Lung (tissue), 12 donors: Measurements from ENCODE around the gene ASPRV1. TPM values are rescaled to one million over a fixed set of nuclear protein-coding genes. Genes with fewer than 3 reads are reported as not detected.

ENCODE experiments used
- ATAC-seq: fragments of 200-7000 bp; cut with Tn5 transposase; one replicate; pipeline ENCODE4 v1.9.1; 2020; ENCODE audit warnings: moderate number of reproducible peaks; ENCODE audit not compliant: insufficient read depth, low FRiP score
- DNase-seq, 3 donors: peaks; one replicate each; pipeline ENCODE4 v3.0.0-alpha.2; 2013 to 2017
- H3K27ac ChIP-seq, 2 donors: one replicate each; pipeline ENCODE4 v1.5.1; 2013; ENCODE audit warnings: mild to moderate bottlenecking in 2 of 2, moderate library complexity in 2 of 2, control low read depth in 1 of 2, inconsistent platforms in 1 of 2, low read depth in 1 of 2, low read length in 1 of 2
- H3K27me3 ChIP-seq, 3 donors: one replicate each; pipeline ENCODE4 v1.5.1; 2013; ENCODE audit warnings: low read length in 2 of 3; ENCODE audit not compliant: control insufficient read depth in 3 of 3, insufficient read depth in 3 of 3
- H3K36me3 ChIP-seq, 4 donors: one replicate each; pipeline ENCODE4 v1.5.1; 2013; ENCODE audit warnings: low read length in 4 of 4, mild to moderate bottlenecking in 1 of 4, moderate library complexity in 1 of 4; ENCODE audit not compliant: control insufficient read depth in 4 of 4, insufficient read depth in 4 of 4
- H3K4me1 ChIP-seq, 5 donors: one replicate each; pipeline ENCODE4 v1.5.1; 2013; ENCODE audit warnings: low read length in 5 of 5, mild to moderate bottlenecking in 2 of 5, moderate library complexity in 1 of 5; ENCODE audit not compliant: control insufficient read depth in 5 of 5, insufficient read depth in 5 of 5
- H3K4me3 ChIP-seq: one replicate; pipeline ENCODE4 v1.5.1; 2013; ENCODE audit warnings: mild to moderate bottlenecking, control low read depth, moderate library complexity
- H3K9ac ChIP-seq, 2 donors: one replicate each; pipeline ENCODE4 v1.5.1; 2013; ENCODE audit warnings: low read length in 2 of 2, control low read depth in 1 of 2; ENCODE audit not compliant: insufficient read depth in 1 of 2
- H3K9me3 ChIP-seq, 4 donors: one replicate each; pipeline ENCODE4 v1.5.1; 2013; ENCODE audit warnings: low read length in 3 of 4, mild to moderate bottlenecking in 1 of 4, moderate library complexity in 1 of 4; ENCODE audit not compliant: control insufficient read depth in 4 of 4, insufficient read depth in 3 of 4
- WGBS, 2 donors: extraction: QIAGEN DNeasy Blood & Tissue Kit; methylation state at CpG; one replicate each; pipeline ENCODE4 v1.1.7; 2013; 5-methylcytosine and 5-hydroxymethylcytosine counted together
- polyA plus RNA-seq, 2 donors: library from polyadenylated mRNA; stranded (reverse); fragments of 200-250 nt; gene quantifications; one replicate each; pipeline ENCODE4 v1.2.1, GENCODE V29; 2013
- total RNA-seq, 2 donors: library from RNA; depleted of rRNA in 1 of 2; stranded (reverse); fragments of >200 nt in 1 of 2; gene quantifications; one replicate each; pipeline ENCODE4 v1.2.1, GENCODE V29; 2014 to 2021
- TF ChIP-seq, protein P1 (sequence below): IDR thresholded peaks from 2 replicates; pipeline ENCODE4 v1.5.1; 2012; ENCODE audit warnings: mild to moderate bottlenecking; ENCODE audit errors: control extremely low read depth, extremely low read depth
- donor health status: control.
- donor health status: control.
- donor health status: Bipolar disorder and iron deficiency.
- donor health status: healthy.
- donor health status: DM: yes; HTN: yes; CAD: no.

The ASPRV1 gene
- total and polyA plus RNA-seq, 4 donors, result 0.94 to 2.9 (median 1.2) TPM

DNA sequence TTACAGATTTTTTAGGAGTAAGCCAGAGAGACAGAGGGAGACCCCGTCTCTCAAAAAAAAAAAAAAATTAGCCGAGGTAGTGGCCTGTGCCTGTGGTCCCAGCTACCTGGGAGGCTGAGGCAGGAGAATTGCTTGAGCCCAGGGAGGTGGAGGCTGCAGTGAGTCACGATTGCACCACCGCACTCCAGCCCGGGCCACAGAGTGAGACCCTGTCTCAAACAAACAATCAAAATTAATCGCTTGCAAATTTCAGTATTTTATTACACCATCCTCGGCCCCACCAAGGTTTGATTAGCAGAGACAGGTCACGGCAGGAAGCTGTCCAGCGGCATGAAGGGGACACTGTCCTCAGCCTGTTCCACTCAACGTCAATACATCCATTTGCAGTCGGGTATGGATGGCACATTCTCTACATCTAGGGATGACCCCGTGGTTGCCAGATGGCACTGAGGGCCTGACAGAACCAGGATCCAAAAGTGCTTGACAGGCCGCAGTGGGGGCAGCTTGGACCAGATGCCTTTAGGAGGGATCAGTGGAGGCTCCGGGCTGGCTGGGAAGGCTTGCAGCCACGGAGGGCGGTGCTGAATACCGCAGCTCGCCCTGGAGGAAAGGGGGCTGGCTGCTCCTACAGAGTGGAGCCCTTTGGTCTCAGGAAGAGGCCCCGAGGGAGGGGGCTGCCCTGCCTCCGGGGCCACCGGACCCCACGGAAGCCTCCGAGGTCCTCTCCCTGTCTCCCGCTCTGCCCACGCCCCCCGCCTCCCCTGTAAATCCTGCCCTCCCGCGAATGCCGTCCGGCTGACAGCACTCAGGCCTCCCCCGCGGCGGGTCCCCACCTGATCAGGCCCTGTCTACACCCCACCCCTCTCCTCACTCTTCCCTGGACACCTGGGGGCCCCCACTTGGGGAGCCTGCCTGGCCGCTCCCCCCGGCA is 13.1 kb downstream of the ASPRV1 start:
- DNase-seq, result peak in 1 of 3 donors; percentile 30
- Histone ChIP-seq H3K9ac (no peak overlapping the region), H3K36me3 (peaks cover 0 to 1% (median 0%) of the 10 kb centered on the region in 4 donors), H3K27me3 (no peaks in the 10 kb centered on the region), H3K9me3 (no peaks in the 10 kb centered on the region), H3K4me1 (no peaks in the 10 kb centered on the region), H3K27ac (no peak overlapping the region), H3K4me3 (no peak overlapping the region)
- no peak for ATAC-seq
- 61 to 64% methylated on average over 35 of the region's 35 CpGs for WGBS, 2 donors
- TF ChIP-seq, protein P1, sequence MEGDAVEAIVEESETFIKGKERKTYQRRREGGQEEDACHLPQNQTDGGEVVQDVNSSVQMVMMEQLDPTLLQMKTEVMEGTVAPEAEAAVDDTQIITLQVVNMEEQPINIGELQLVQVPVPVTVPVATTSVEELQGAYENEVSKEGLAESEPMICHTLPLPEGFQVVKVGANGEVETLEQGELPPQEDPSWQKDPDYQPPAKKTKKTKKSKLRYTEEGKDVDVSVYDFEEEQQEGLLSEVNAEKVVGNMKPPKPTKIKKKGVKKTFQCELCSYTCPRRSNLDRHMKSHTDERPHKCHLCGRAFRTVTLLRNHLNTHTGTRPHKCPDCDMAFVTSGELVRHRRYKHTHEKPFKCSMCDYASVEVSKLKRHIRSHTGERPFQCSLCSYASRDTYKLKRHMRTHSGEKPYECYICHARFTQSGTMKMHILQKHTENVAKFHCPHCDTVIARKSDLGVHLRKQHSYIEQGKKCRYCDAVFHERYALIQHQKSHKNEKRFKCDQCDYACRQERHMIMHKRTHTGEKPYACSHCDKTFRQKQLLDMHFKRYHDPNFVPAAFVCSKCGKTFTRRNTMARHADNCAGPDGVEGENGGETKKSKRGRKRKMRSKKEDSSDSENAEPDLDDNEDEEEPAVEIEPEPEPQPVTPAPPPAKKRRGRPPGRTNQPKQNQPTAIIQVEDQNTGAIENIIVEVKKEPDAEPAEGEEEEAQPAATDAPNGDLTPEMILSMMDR, result no peak

DNA sequence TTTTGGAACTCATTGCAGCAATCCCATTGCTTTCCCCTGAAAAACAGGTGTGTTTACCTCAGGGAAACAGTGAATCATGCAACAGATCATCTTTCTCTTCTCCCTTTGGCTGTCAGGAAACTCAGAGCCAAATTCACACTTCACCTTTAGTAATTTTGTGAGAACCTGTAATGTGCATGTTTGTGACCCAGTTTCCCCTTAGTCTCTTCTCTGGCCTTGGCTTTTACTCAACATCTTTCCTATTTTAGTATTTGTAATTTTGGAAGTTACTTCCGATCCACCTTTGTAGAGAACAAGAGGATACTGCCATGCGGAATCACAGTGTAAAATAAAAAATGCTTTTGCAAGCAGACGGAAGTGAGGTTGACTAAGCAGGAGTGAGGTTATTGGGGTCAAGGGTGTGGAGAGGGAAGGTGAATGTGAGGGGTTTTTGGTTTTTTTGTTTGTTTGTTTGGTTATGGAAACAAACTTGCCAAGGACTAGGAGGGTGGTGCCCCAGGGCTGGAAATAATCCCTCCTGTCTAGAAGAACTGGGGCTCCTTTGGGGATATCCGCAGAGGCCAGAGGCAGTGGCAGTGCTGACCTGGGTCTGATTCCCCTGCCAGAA is 14.0 kb downstream of the ASPRV1 start:
- DNase-seq (no peak), ATAC-seq (no peak)
- Histone ChIP-seq H3K36me3 (peaks cover 0 to 6% (median 0%) of the 10 kb centered on the region in 4 donors), H3K4me1 (no peaks in the 10 kb centered on the region), H3K27me3 (no peaks in the 10 kb centered on the region), H3K4me3 (no peak overlapping the region), H3K27ac (no peak overlapping the region), H3K9ac (no peak overlapping the region), H3K9me3 (no peaks in the 10 kb centered on the region)
- TF ChIP-seq, protein P1, result no peak
- 53 to 83% methylated on average over 4 of the region's 4 CpGs for WGBS, 2 donors

DNA sequence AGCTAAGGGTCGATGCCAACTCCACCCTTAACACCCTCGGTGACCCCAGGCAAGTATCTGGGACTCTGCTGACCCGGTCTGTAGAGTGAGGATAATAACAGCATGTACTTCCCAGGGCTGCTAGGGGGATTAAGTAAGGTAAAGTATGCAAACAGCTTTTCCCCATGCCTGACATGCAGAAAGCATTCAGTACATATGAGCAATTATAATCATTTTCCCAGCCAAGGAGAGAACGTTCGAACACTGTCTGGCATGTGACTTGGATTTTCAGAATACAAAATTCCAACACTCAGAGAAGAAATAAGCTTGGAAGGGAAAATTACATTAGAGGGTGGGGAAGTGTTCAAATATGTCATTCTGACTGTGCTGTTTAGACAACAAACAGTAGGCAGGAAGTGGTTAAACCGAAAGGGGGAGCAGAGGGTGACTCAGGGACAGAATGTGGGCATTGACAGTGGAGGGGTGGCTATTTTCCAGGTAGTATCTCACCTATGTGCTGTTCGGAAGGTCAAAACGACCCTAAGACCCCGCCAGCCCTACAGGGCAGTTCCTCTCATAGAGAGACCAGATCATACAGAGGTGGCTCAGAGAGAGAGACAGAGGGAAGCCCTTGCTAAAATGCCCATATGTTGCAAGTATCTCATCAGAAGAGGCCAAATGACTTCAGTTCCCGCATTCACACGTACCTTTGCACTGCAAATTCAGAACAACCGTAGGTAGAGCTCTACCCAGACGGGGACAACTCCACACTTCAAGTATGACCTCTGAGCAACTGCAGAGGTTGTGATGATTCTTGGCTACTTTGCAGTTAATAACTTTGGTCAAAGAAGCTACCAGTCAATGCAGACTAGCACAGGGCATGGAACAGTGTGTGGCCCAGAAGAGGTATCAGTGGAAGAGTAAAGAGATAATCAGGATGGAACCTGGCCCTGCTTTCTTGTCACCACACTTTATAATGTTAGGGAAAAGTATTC is 14.8 kb downstream of the ASPRV1 start:
- H3K4me1 ChIP-seq, result no peaks in the 10 kb centered on the region
- peak overlapping the region in 1 of 2 donors; percentile 64 for H3K27ac ChIP-seq
- no peak for DNase-seq
- no peak overlapping the region for H3K4me3 ChIP-seq
- TF ChIP-seq, protein P1, result no peak
- 34 to 51% methylated on average over 13 of the region's 13 CpGs for WGBS, 2 donors
- peak; percentile 54 for ATAC-seq
- H3K36me3 ChIP-seq, result peaks cover 0 to 6% (median 0%) of the 10 kb centered on the region in 4 donors
- H3K9ac ChIP-seq, result no peak overlapping the region
- no peaks in the 10 kb centered on the region for H3K9me3 ChIP-seq
- no peaks in the 10 kb centered on the region for H3K27me3 ChIP-seq
